ENCODE measurements around the gene SCAMP1. TPM values are rescaled to one million over a fixed set of nuclear protein-coding genes. Genes with fewer than 3 reads are reported as not detected.

The SCAMP1 gene
- total RNA-seq, 1 donor from 2014 or later, result 203 TPM

Small RNAs within 50 kb of the gene (small RNA-seq; reads per million reads assigned to genes)
- not detected for gene RF00019 (ENCODE audit: low replicate concordance)
- gene RNU6-183P (ENCODE audit: low replicate concordance), result not detected

Other genes starting within 250 kb of the SCAMP1 start
- gene AP3B1, start 65.9 kb upstream of the SCAMP1 start, total RNA-seq, result 24.8 TPM